ENCODE measurements around the gene ZBTB4.

ZBTB4 gene

GRCh38 chr17:7479213-7480088 lies at the start of gene ZBTB4:
Gene ZBTB4, minus strand, starts transcription at chr17:7479631. Its CDS starts 12,830 bp downstream, at chr17:7466801.
- peak in 1 of 2 experiments; percentile 42 for DNase-seq

- DNase-seq: no peak
Measured at GRCh38 chr17:7528842-7529241, 49.4 kb upstream of the ZBTB4 start.

- DNase-seq: peak; percentile 15 to 18
Measured at GRCh38 chr17:7523033-7523432, 43.6 kb upstream of the ZBTB4 start.

- no peak for DNase-seq
Measured at GRCh38 chr17:7515911-7516610, 36.6 kb upstream of the ZBTB4 start.

- DNase-seq: no peak
Measured at GRCh38 chr17:7513850-7514419, 34.5 kb upstream of the ZBTB4 start.

GRCh38 chr17:7512824-7513540 lies 33.6 kb upstream of the ZBTB4 start:
- DNase-seq: no peak

- no peak for DNase-seq
Measured at GRCh38 chr17:7512105-7512504, 32.7 kb upstream of the ZBTB4 start.

- DNase-seq: no peak
Measured at GRCh38 chr17:7511108-7511507, 31.7 kb upstream of the ZBTB4 start.

GRCh38 chr17:7509937-7510336 lies 30.5 kb upstream of the ZBTB4 start:
- no peak for DNase-seq

- DNase-seq: no peak
Measured at GRCh38 chr17:7508846-7509245, 29.4 kb upstream of the ZBTB4 start.

- no peak for DNase-seq
Measured at GRCh38 chr17:7508145-7508544, 28.7 kb upstream of the ZBTB4 start.

- no peak for DNase-seq
Measured at GRCh38 chr17:7503521-7503920, 24.1 kb upstream of the ZBTB4 start.

- DNase-seq: no peak
Measured at GRCh38 chr17:7502987-7503386, 23.6 kb upstream of the ZBTB4 start.

GRCh38 chr17:7502171-7502847 lies 22.9 kb upstream of the ZBTB4 start:
- DNase-seq: no peak

- DNase-seq: no peak
Measured at GRCh38 chr17:7501729-7502128, 22.3 kb upstream of the ZBTB4 start.

- DNase-seq: no peak
Measured at GRCh38 chr17:7499161-7499560, 19.7 kb upstream of the ZBTB4 start.

GRCh38 chr17:7497636-7498035 lies 18.2 kb upstream of the ZBTB4 start:
- DNase-seq: no peak

GRCh38 chr17:7497228-7497627 lies 17.8 kb upstream of the ZBTB4 start:
- no peak for DNase-seq

GRCh38 chr17:7496470-7497183 lies 17.2 kb upstream of the ZBTB4 start:
- DNase-seq: no peak

- DNase-seq: no peak
Measured at GRCh38 chr17:7495906-7496434, 16.5 kb upstream of the ZBTB4 start.

- DNase-seq: no peak
Measured at GRCh38 chr17:7493941-7494340, 14.5 kb upstream of the ZBTB4 start.

GRCh38 chr17:7491583-7491982 lies 12.2 kb upstream of the ZBTB4 start:
- DNase-seq: no peak

All from NCI-H1930 (cell line).